ENCODE data around the gene ABCG1.

ABCG1 gene

GRCh38 chr21:42191696-42192595 lies 27.0 kb upstream of the ABCG1 start:
- no peak for DNase-seq (ENCODE audit: low spot score)

- DNase-seq (ENCODE audit: low spot score) = no peak
Measured at GRCh38 chr21:42193131-42193671, 25.7 kb upstream of the ABCG1 start.

- no peak for DNase-seq (ENCODE audit: low spot score)
Measured at GRCh38 chr21:42193721-42194120, 25.2 kb upstream of the ABCG1 start.

GRCh38 chr21:42194863-42195262 lies 24.1 kb upstream of the ABCG1 start:
- no peak for DNase-seq (ENCODE audit: low spot score)

GRCh38 chr21:42195378-42196031 lies 23.4 kb upstream of the ABCG1 start:
- DNase-seq (ENCODE audit: low spot score) = no peak

- no peak for DNase-seq (ENCODE audit: low spot score)
Measured at GRCh38 chr21:42198929-42199867, 19.7 kb upstream of the ABCG1 start.

GRCh38 chr21:42199868-42200463 lies 19.0 kb upstream of the ABCG1 start:
- no peak for DNase-seq (ENCODE audit: low spot score)

- DNase-seq (ENCODE audit: low spot score) = no peak
Measured at GRCh38 chr21:42200906-42201614, 17.9 kb upstream of the ABCG1 start.

GRCh38 chr21:42201615-42202161 lies 17.3 kb upstream of the ABCG1 start:
- DNase-seq (ENCODE audit: low spot score) = no peak

GRCh38 chr21:42202321-42202720 lies 16.6 kb upstream of the ABCG1 start:
- DNase-seq (ENCODE audit: low spot score) = no peak

GRCh38 chr21:42203321-42203720 lies 15.6 kb upstream of the ABCG1 start:
- no peak for DNase-seq (ENCODE audit: low spot score)

- DNase-seq (ENCODE audit: low spot score) = no peak
Measured at GRCh38 chr21:42203936-42204335, 15.0 kb upstream of the ABCG1 start.

GRCh38 chr21:42207426-42207825 lies 11.5 kb upstream of the ABCG1 start:
- DNase-seq (ENCODE audit: low spot score) = no peak

GRCh38 chr21:42208036-42208435 lies 10.9 kb upstream of the ABCG1 start:
- no peak for DNase-seq (ENCODE audit: low spot score)

GRCh38 chr21:42208801-42209490 lies 10.0 kb upstream of the ABCG1 start:
- no peak for DNase-seq (ENCODE audit: low spot score)

- no peak for DNase-seq (ENCODE audit: low spot score)
Measured at GRCh38 chr21:42209801-42210479, 9.0 kb upstream of the ABCG1 start.

GRCh38 chr21:42212266-42212665 lies 6.7 kb upstream of the ABCG1 start:
- DNase-seq (ENCODE audit: low spot score) = no peak

GRCh38 chr21:42213082-42213774 lies 5.7 kb upstream of the ABCG1 start:
- DNase-seq (ENCODE audit: low spot score) = no peak

Measured in hepatic stellate cell (primary cell).